HEK293 (cell line): ENCODE measurements around the gene CSF1.

Experiments
- BCL11A ChIP-seq: fragments of 450-650 bp; formaldehyde crosslinking; IDR thresholded peaks from 2 replicates; pipeline ENCODE4 v1.5.1; 2016; ENCODE audit warnings: low read depth, missing biosample characterization, missing genetic modification characterization
- GFI1B ChIP-seq: fragments of 450-650 bp; formaldehyde crosslinking; IDR thresholded peaks from 2 replicates; pipeline ENCODE4 v1.5.1; 2016; ENCODE audit warnings: missing biosample characterization, missing genetic modification characterization
- HOXA7 ChIP-seq: sonication (generic); formaldehyde crosslinking; IDR thresholded peaks from 2 replicates; pipeline ENCODE4 v1.8.1; 2022; ENCODE audit warnings: missing genetic modification reagents, borderline replicate concordance
- TSHZ1 ChIP-seq: fragments of 450-650 bp; formaldehyde crosslinking; IDR thresholded peaks from 2 replicates; pipeline ENCODE4 v1.5.1; 2016; ENCODE audit warnings: missing biosample characterization, missing genetic modification characterization, borderline replicate concordance
- ZBTB21 ChIP-seq: fragments of 450-650 bp; formaldehyde crosslinking; IDR thresholded peaks from 2 replicates; pipeline ENCODE4 v1.5.1; 2017; ENCODE audit warnings: missing biosample characterization, missing genetic modification characterization
- ZBTB8A ChIP-seq: fragments of 450-650 bp; formaldehyde crosslinking; IDR thresholded peaks from 2 replicates; pipeline ENCODE4 v1.5.1; 2016; ENCODE audit warnings: missing biosample characterization, missing genetic modification characterization
- ZIC2 ChIP-seq: fragments of 450-650 bp; formaldehyde crosslinking; IDR thresholded peaks from 2 replicates; pipeline ENCODE4 v1.5.1; 2016; ENCODE audit warnings: missing biosample characterization, missing genetic modification characterization
- ZNF114 ChIP-seq: fragments of 450-650 bp; formaldehyde crosslinking; IDR thresholded peaks from 2 replicates; pipeline ENCODE4 v1.5.0; 2017; ENCODE audit warnings: missing biosample characterization, missing genetic modification characterization
- ZNF121 ChIP-seq: fragments of 450-650 bp; formaldehyde crosslinking; IDR thresholded peaks from 2 replicates; pipeline ENCODE4 v1.5.1; 2016; ENCODE audit warnings: missing biosample characterization, missing genetic modification characterization
- ZNF155 ChIP-seq: fragments of 450-650 bp; formaldehyde crosslinking; IDR thresholded peaks from 2 replicates; pipeline ENCODE4 v1.5.1; 2016; ENCODE audit warnings: missing biosample characterization, missing genetic modification characterization
- ZNF184 ChIP-seq: fragments of 450-650 bp; IDR thresholded peaks from 2 replicates; pipeline ENCODE4 v1.5.1; 2018; ENCODE audit warnings: missing biosample characterization, mild to moderate bottlenecking, missing genetic modification characterization
- ZNF19 ChIP-seq: fragments of 450-650 bp; formaldehyde crosslinking; IDR thresholded peaks from 2 replicates; pipeline ENCODE4; 2016; ENCODE audit warnings: missing biosample characterization, missing genetic modification characterization, low read depth
- ZNF211 ChIP-seq: fragments of 450-650 bp; formaldehyde crosslinking; IDR thresholded peaks from 2 replicates; pipeline ENCODE4 v1.5.1; 2016; ENCODE audit warnings: low read depth, missing biosample characterization, missing genetic modification characterization
- ZNF274 ChIP-seq, 2 experiments: fragments of 200-500 bp in 1 of 2; fragments of 450-650 bp in 1 of 2; sonication (Bioruptor generic) in 1 of 2; formaldehyde crosslinking in 1 of 2; IDR thresholded peaks; 2 replicates each; pipeline versions ENCODE4 v1.5.1 to v1.6.1; 2014 to 2016; ENCODE audit warnings: borderline replicate concordance in 1 of 2, inconsistent platforms in 1 of 2, low read length in 1 of 2, missing biosample characterization in 1 of 2, missing genetic modification characterization in 1 of 2
- ZNF324 ChIP-seq: fragments of 450-650 bp; formaldehyde crosslinking; IDR thresholded peaks from 2 replicates; pipeline ENCODE4 v1.5.1; 2016; ENCODE audit warnings: missing biosample characterization, missing genetic modification characterization
- ZNF37A ChIP-seq: fragments of 450-650 bp; IDR thresholded peaks from 2 replicates; pipeline ENCODE4 v1.5.1; 2018; ENCODE audit warnings: missing biosample characterization, missing genetic modification characterization
- ZNF416 ChIP-seq: fragments of 450-650 bp; formaldehyde crosslinking; IDR thresholded peaks from 2 replicates; pipeline ENCODE4 v1.5.1; 2016; ENCODE audit warnings: missing biosample characterization, missing genetic modification characterization
- ZNF473 ChIP-seq: fragments of 450-650 bp; formaldehyde crosslinking; IDR thresholded peaks from 2 replicates; pipeline ENCODE4 v1.5.1; 2017; ENCODE audit warnings: missing biosample characterization, missing genetic modification characterization
- ZNF501 ChIP-seq: fragments of 450-650 bp; formaldehyde crosslinking; IDR thresholded peaks from 2 replicates; pipeline ENCODE4 v1.5.1; 2016; ENCODE audit warnings: missing biosample characterization, missing genetic modification characterization
- ZNF510 ChIP-seq: fragments of 450-650 bp; formaldehyde crosslinking; IDR thresholded peaks from 2 replicates; pipeline ENCODE4 v1.5.1; 2018; ENCODE audit warnings: mild to moderate bottlenecking, missing genetic modification characterization, missing biosample characterization; ENCODE audit not compliant: insufficient replicate concordance
- ZNF514 ChIP-seq: fragments of 450-650 bp; formaldehyde crosslinking; IDR thresholded peaks from 2 replicates; pipeline ENCODE4 v1.5.1; 2016; ENCODE audit warnings: missing biosample characterization, missing genetic modification characterization
- ZNF530 ChIP-seq: fragments of 450-650 bp; formaldehyde crosslinking; IDR thresholded peaks from 2 replicates; pipeline ENCODE4 v1.5.1; 2016; ENCODE audit warnings: low read depth, missing biosample characterization, missing genetic modification characterization
- ZNF558 ChIP-seq: fragments of 450-650 bp; formaldehyde crosslinking; IDR thresholded peaks from 2 replicates; pipeline ENCODE4 v1.5.1; 2016; ENCODE audit warnings: missing biosample characterization, missing genetic modification characterization
- ZNF585B ChIP-seq: fragments of 450-650 bp; formaldehyde crosslinking; IDR thresholded peaks from 2 replicates; pipeline ENCODE4 v1.5.1; 2016; ENCODE audit warnings: missing biosample characterization, missing genetic modification characterization
- ZNF623 ChIP-seq: fragments of 450-650 bp; formaldehyde crosslinking; IDR thresholded peaks from 2 replicates; pipeline ENCODE4 v1.5.1; 2016; ENCODE audit warnings: missing biosample characterization, missing genetic modification characterization
- ZNF707 ChIP-seq: fragments of 450-650 bp; formaldehyde crosslinking; IDR thresholded peaks from 2 replicates; pipeline ENCODE4 v1.5.1; 2016; ENCODE audit warnings: missing biosample characterization, missing genetic modification characterization
- ZNF792 ChIP-seq: fragments of 450-650 bp; formaldehyde crosslinking; IDR thresholded peaks from 2 replicates; pipeline ENCODE4 v1.5.1; 2016; ENCODE audit warnings: missing biosample characterization, missing genetic modification characterization
- ZNF837 ChIP-seq: fragments of 450-650 bp; formaldehyde crosslinking; IDR thresholded peaks from 2 replicates; pipeline ENCODE4 v1.5.1; 2016; ENCODE audit warnings: missing biosample characterization, missing genetic modification characterization
- TF ChIP-seq, protein P1 (sequence below): fragments of 450-650 bp; formaldehyde crosslinking; IDR thresholded peaks from 2 replicates; pipeline ENCODE4 v1.5.1; 2016; ENCODE audit warnings: missing biosample characterization, missing genetic modification characterization
- TF ChIP-seq, protein P2 (sequence below): fragments of 450-650 bp; formaldehyde crosslinking; IDR thresholded peaks from 2 replicates; pipeline ENCODE4 v1.5.1; 2016; ENCODE audit warnings: missing biosample characterization, missing genetic modification characterization
- TF ChIP-seq, protein P3 (sequence below): fragments of 450-650 bp; formaldehyde crosslinking; IDR thresholded peaks from 2 replicates; pipeline ENCODE4 v1.5.1; 2016; ENCODE audit warnings: missing biosample characterization, missing genetic modification characterization

CSF1 gene

GRCh38 chr1:109910123-109910962 is at the start of gene CSF1 (continued):
- TF ChIP-seq ZNF623 (tag by site-specific recombination) (peak; percentile 26; the same call in 1 of the 2 replicates), ZNF707 (tag by site-specific recombination) (no peak), ZNF184 (no peak), ZNF585B (tag by site-specific recombination) (no peak), ZNF514 (tag by site-specific recombination) (no peak), ZNF324 (peak; percentile 96), ZNF530 (tag by site-specific recombination) (no peak), ZBTB8A (tag by site-specific recombination) (peak; percentile 57), HOXA7 (CRISPR knock-in tag) (no peak), ZNF211 (no peak), ZNF19 (tag by site-specific recombination) (0 out of 2 replicates have a peak, but pooled peaks have one; percentile 33), ZNF510 (tag by site-specific recombination) (no peak), ZNF558 (tag by site-specific recombination) (peak; percentile 55; the same call in 1 of the 2 replicates), ZNF274 (IDR thresholded peaks at IDR 0.05; ENCODE audit: low read length) (no peak), ZNF274 (tag by site-specific recombination; IDR thresholded peaks at IDR 0.05; ENCODE audit: borderline replicate concordance) (no peak), ZIC2 (tag by site-specific recombination) (0 out of 2 replicates have a peak, but pooled peaks have one; percentile 8), ZNF473 (no peak), ZNF155 (tag by site-specific recombination) (no peak), BCL11A (0 out of 2 replicates have a peak, but pooled peaks have one; percentile 41), GFI1B (no peak; the same call in 1 of the 2 replicates), ZNF792 (no peak), ZNF501 (peak; percentile 54; the same call in 1 of the 2 replicates), ZBTB21 (peak; percentile 66), ZNF416 (tag by site-specific recombination) (no peak), ZNF114 (tag by site-specific recombination) (no peak), ZNF37A (tag by site-specific recombination) (no peak), TSHZ1 (peak; percentile 10; the same call in 1 of the 2 replicates), ZNF837 (tag by site-specific recombination) (no peak), ZNF121 (tag by site-specific recombination) (no peak)
- TF ChIP-seq, protein P1, sequence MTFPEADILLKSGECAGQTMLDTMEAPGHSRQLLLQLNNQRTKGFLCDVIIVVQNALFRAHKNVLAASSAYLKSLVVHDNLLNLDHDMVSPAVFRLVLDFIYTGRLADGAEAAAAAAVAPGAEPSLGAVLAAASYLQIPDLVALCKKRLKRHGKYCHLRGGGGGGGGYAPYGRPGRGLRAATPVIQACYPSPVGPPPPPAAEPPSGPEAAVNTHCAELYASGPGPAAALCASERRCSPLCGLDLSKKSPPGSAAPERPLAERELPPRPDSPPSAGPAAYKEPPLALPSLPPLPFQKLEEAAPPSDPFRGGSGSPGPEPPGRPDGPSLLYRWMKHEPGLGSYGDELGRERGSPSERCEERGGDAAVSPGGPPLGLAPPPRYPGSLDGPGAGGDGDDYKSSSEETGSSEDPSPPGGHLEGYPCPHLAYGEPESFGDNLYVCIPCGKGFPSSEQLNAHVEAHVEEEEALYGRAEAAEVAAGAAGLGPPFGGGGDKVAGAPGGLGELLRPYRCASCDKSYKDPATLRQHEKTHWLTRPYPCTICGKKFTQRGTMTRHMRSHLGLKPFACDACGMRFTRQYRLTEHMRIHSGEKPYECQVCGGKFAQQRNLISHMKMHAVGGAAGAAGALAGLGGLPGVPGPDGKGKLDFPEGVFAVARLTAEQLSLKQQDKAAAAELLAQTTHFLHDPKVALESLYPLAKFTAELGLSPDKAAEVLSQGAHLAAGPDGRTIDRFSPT (tag by site-specific recombination), result peak; percentile 80
- TF ChIP-seq, protein P2, sequence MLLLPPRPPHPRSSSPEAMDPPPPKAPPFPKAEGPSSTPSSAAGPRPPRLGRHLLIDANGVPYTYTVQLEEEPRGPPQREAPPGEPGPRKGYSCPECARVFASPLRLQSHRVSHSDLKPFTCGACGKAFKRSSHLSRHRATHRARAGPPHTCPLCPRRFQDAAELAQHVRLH (tag by site-specific recombination), result 0 out of 2 replicates have a peak, but pooled peaks have one; percentile 19
- TF ChIP-seq, protein P3, sequence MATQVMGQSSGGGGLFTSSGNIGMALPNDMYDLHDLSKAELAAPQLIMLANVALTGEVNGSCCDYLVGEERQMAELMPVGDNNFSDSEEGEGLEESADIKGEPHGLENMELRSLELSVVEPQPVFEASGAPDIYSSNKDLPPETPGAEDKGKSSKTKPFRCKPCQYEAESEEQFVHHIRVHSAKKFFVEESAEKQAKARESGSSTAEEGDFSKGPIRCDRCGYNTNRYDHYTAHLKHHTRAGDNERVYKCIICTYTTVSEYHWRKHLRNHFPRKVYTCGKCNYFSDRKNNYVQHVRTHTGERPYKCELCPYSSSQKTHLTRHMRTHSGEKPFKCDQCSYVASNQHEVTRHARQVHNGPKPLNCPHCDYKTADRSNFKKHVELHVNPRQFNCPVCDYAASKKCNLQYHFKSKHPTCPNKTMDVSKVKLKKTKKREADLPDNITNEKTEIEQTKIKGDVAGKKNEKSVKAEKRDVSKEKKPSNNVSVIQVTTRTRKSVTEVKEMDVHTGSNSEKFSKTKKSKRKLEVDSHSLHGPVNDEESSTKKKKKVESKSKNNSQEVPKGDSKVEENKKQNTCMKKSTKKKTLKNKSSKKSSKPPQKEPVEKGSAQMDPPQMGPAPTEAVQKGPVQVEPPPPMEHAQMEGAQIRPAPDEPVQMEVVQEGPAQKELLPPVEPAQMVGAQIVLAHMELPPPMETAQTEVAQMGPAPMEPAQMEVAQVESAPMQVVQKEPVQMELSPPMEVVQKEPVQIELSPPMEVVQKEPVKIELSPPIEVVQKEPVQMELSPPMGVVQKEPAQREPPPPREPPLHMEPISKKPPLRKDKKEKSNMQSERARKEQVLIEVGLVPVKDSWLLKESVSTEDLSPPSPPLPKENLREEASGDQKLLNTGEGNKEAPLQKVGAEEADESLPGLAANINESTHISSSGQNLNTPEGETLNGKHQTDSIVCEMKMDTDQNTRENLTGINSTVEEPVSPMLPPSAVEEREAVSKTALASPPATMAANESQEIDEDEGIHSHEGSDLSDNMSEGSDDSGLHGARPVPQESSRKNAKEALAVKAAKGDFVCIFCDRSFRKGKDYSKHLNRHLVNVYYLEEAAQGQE (tag by site-specific recombination), result peak; percentile 34
